Endothelial cell of umbilical vein (primary cell): ENCODE data around the gene TBCD.

Experiments used
- EZH2 ChIP-seq: IDR thresholded peaks from 2 replicates; pipeline ENCODE4 v1.6.1; 2012; ENCODE audit warnings: borderline replicate concordance, low read depth, mild to moderate bottlenecking, moderate library complexity, low read length, inconsistent platforms; ENCODE audit not compliant: severe bottlenecking
- FOS ChIP-seq: IDR thresholded peaks from 2 replicates; pipeline ENCODE4 v1.6.1; 2011; ENCODE audit warnings: mild to moderate bottlenecking, low read length, moderate library complexity, borderline replicate concordance; ENCODE audit not compliant: insufficient read depth
- GATA2 ChIP-seq: IDR thresholded peaks from 2 replicates; pipeline ENCODE4 v1.7.0; 2011; ENCODE audit warnings: low read depth, mild to moderate bottlenecking, moderate library complexity, mixed read lengths, low read length; ENCODE audit not compliant: insufficient read length, insufficient read depth
- JUN ChIP-seq: IDR thresholded peaks from 2 replicates; pipeline ENCODE4 v1.6.1; 2011; ENCODE audit warnings: borderline replicate concordance, low read depth; ENCODE audit not compliant: insufficient read length, insufficient read depth
- MYC ChIP-seq: IDR thresholded peaks from one replicate; pipeline ENCODE4 v1.6.1; 2011; ENCODE audit warnings: mild to moderate bottlenecking, low read depth, low read length
- POLR2A ChIP-seq: IDR thresholded peaks from 2 replicates; pipeline ENCODE4 v1.6.1; 2012; ENCODE audit warnings: low read depth, mild to moderate bottlenecking, control low read depth, low read length
- POLR2AphosphoS5 ChIP-seq: IDR thresholded peaks from 2 replicates; pipeline ENCODE4 v1.6.1; 2012; ENCODE audit warnings: low read depth, mild to moderate bottlenecking, control low read depth, low read length, moderate library complexity; ENCODE audit not compliant: insufficient read depth
- TF ChIP-seq, protein P1 (sequence below), 2 donors: IDR thresholded peaks; 1 replicate in 1 of 2; 2 replicates in 1 of 2; pipeline ENCODE4 v1.5.1; 2011; ENCODE audit warnings: low read length in 2 of 2, mild to moderate bottlenecking in 2 of 2, moderate library complexity in 2 of 2, control low read depth in 1 of 2, inconsistent platforms in 1 of 2, low read depth in 1 of 2; ENCODE audit not compliant: insufficient read depth in 1 of 2; ENCODE audit errors: extremely low read depth in 1 of 2
- TF ChIP-seq, protein P2 (sequence below): IDR thresholded peaks from 2 replicates; pipeline ENCODE4 v1.6.1; 2011; ENCODE audit not compliant: insufficient read depth, insufficient read length

- no peak for TF ChIP-seq POLR2AphosphoS5
- TF ChIP-seq EZH2 = no peak
- TF ChIP-seq POLR2A = no peak
- TF ChIP-seq, protein P1, sequence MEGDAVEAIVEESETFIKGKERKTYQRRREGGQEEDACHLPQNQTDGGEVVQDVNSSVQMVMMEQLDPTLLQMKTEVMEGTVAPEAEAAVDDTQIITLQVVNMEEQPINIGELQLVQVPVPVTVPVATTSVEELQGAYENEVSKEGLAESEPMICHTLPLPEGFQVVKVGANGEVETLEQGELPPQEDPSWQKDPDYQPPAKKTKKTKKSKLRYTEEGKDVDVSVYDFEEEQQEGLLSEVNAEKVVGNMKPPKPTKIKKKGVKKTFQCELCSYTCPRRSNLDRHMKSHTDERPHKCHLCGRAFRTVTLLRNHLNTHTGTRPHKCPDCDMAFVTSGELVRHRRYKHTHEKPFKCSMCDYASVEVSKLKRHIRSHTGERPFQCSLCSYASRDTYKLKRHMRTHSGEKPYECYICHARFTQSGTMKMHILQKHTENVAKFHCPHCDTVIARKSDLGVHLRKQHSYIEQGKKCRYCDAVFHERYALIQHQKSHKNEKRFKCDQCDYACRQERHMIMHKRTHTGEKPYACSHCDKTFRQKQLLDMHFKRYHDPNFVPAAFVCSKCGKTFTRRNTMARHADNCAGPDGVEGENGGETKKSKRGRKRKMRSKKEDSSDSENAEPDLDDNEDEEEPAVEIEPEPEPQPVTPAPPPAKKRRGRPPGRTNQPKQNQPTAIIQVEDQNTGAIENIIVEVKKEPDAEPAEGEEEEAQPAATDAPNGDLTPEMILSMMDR (IDR thresholded peaks at IDR 0.05; ENCODE audit: extremely low read depth in 1 of 2, insufficient read depth in 1 of 2, low read depth in 1 of 2, low read length in 2 of 2) = no peak
- no peak for TF ChIP-seq MYC
- no peak for TF ChIP-seq JUN
- TF ChIP-seq, protein P2, sequence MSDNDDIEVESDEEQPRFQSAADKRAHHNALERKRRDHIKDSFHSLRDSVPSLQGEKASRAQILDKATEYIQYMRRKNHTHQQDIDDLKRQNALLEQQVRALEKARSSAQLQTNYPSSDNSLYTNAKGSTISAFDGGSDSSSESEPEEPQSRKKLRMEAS = no peak
- TF ChIP-seq FOS = no peak
- TF ChIP-seq GATA2 = no peak
These were observed 151.4 kb downstream of the TBCD start for GRCh38 chr17:82902972-82903874.
